ENCODE data around the gene DOK6.
"Not testable (repeated sequence)": the region's sequence is repeated elsewhere in the genome, so short reads cannot be mapped to it uniquely, and the experiment has no call there.

Gene DOK6

DNA sequence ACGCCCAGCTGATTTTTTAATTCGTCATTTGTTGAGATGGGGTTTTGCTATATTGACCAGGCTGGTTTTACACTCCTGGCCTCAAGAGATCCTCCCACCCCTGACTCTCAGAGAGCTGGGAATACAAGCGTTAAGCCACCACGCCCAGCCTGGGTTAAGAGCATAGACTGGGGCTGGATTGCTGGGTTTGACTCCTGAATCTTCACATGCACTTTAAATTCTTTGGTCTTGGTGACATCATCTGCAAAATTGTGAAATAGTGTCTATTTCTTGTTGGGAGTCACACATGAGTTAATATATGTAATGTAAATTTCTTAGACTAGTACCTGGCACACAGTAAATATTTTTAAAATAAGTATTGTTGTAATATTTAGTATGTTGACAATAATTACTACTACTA lies 257.4 kb downstream of the DOK6 start:
- TF ChIP-seq, protein P1, sequence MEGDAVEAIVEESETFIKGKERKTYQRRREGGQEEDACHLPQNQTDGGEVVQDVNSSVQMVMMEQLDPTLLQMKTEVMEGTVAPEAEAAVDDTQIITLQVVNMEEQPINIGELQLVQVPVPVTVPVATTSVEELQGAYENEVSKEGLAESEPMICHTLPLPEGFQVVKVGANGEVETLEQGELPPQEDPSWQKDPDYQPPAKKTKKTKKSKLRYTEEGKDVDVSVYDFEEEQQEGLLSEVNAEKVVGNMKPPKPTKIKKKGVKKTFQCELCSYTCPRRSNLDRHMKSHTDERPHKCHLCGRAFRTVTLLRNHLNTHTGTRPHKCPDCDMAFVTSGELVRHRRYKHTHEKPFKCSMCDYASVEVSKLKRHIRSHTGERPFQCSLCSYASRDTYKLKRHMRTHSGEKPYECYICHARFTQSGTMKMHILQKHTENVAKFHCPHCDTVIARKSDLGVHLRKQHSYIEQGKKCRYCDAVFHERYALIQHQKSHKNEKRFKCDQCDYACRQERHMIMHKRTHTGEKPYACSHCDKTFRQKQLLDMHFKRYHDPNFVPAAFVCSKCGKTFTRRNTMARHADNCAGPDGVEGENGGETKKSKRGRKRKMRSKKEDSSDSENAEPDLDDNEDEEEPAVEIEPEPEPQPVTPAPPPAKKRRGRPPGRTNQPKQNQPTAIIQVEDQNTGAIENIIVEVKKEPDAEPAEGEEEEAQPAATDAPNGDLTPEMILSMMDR (IDR thresholded peaks at IDR 0.05; ENCODE audit: borderline replicate concordance, insufficient read depth, low read depth, low read length): no peak
- no peak overlapping the region for H3K4me3 ChIP-seq (ENCODE audit: low read depth, low read length)

DNA sequence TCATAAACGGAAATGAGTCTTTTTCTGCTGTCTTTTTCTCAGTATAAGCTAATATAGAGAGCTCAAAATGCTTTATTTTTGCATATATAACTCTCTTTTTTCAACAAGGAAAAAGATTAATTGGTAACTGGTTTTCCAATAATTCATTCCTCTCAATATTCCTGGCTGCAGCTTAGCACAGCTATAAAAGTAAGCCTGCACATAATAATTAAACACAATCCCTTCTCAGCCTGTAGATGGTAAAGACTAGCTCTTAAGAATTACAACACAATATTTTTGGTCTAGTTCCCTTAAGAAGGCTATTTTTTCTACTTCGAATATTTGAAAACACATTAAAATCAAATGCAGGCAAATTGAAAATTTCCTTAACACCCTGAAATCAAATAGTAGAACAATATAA lies 258.0 kb downstream of the DOK6 start:
- TF ChIP-seq, protein P1 (IDR thresholded peaks at IDR 0.05; ENCODE audit: borderline replicate concordance, insufficient read depth, low read depth, low read length): no peak
- H3K4me3 ChIP-seq (ENCODE audit: low read depth, low read length): no peak overlapping the region

DNA sequence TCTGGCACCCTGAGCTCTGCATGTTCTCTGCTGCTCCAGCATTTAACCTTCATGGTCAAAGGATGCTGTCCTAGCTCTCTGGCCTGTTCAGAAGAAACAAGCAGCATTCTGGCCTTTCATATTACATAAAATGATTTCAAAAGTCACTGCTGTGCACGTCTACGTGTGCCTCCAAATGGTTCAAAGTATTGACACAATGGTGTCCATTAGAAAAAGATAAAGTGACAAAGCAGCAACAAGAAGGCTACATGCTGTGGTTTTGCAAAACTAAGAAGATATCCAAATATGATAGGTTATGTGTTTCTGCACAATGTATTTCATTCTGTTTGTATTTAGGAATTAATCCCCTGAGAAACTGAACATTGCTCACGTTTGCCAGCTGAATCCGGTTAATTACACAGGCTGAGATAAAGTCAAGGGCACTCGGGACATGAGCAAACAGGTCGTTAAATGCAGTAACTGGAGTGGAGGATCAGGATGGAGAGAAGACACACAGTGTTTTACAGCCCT lies 258.5 kb downstream of the DOK6 start:
- TF ChIP-seq, protein P1 (IDR thresholded peaks at IDR 0.05; ENCODE audit: borderline replicate concordance, insufficient read depth, low read depth, low read length): no peak
- H3K4me3 ChIP-seq (ENCODE audit: low read depth, low read length): no peak overlapping the region

DNA sequence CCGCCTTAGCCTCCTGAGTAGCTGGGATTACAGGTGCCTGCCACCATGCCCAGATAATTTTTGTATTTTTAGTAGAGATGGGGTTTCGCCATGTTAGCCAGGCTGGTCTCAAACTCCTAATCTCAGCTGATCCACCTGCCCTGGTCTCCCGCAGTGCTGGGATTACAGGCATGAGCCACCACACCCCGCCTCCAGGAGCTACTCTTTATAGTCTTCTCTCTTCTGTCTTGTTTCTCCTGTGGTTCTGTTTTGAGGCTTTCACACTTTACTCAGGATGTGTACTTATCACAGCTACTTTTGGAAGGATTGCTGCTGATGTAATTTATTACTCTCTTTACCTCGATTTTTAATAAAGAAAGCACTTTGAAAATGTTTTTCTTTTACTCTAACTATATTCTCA lies 261.4 kb downstream of the DOK6 start:
- H3K4me3 ChIP-seq (ENCODE audit: low read depth, low read length): not testable (repeated sequence)

DNA sequence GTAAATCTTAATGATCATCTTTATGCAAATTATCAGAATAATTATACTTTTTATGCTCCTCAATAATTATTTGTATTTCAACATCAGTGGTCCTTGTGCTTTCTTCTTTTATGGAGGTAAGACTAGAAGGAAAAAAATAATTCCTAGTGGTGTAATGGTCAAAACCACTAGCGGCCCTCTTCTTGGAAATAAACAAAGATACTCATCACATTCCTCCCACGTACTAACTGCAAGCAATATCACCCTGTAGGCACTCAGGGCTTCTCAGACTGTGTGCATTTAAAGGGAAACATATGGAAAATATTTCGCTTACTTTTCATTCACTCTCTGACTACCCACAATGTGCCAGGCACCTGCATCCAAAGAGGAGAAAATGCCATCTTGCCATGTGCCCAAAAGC lies 263.7 kb downstream of the DOK6 start:
- TF ChIP-seq, protein P1 (IDR thresholded peaks at IDR 0.05; ENCODE audit: borderline replicate concordance, insufficient read depth, low read depth, low read length): no peak
- H3K4me3 ChIP-seq (ENCODE audit: low read depth, low read length): no peak overlapping the region

DNA sequence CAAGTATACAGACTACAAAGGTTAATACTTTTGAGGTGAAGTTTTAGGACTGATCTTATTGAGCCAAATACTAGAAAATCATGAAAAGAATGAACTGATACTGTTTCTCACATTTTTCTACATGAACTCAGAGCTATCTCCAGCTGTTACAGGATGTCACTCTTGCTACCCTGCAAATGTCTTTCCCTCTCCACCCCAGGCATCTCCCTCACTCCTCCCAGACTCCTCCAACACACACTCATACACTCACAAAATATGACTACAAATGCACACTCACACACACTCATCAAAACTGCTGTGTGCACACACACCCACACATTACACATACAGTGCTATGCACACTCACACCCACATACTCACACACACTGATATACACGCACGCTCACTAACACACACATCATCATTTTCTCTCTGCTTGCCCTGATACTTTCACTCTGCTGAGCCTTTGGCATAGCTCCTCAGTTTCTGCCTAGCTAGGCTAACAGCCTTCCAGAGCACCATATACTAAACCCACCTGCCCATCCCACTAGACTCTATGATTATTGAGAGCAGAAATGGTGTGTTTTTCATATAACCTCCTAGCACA lies 273.7 kb downstream of the DOK6 start:
- TF ChIP-seq, protein P1 (IDR thresholded peaks at IDR 0.05; ENCODE audit: borderline replicate concordance, insufficient read depth, low read depth, low read length): no peak
- no peak overlapping the region for H3K4me3 ChIP-seq (ENCODE audit: low read depth, low read length)

DNA sequence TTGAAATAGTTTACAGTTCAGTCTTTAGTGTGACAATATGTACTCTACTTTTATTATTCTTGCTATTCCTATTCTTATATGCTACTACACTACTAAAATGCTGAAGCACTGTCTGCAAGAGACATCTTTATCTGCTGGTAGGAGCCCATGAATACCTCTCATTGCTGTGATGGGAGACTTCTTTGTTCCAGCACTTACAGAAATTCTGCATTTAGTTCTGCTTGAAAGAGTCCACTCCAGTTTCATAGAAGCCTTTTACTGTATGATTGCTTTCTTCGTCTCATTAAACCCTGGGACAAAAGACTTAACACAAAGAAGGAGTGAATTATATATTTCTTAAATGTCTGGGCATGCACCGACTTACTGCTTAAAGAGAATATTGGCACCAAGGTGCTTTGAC lies 274.3 kb downstream of the DOK6 start:
- no peak overlapping the region for H3K4me3 ChIP-seq (ENCODE audit: low read depth, low read length)
- TF ChIP-seq, protein P1 (IDR thresholded peaks at IDR 0.05; ENCODE audit: borderline replicate concordance, insufficient read depth, low read depth, low read length): no peak

Data from GM12875 (cell line).